ENCODE measurements around the gene PAFAH1B2. TPM values are rescaled to one million over a fixed set of nuclear protein-coding genes. Genes with fewer than 3 reads are reported as not detected.

The PAFAH1B2 gene
- total RNA-seq, 1 donor from 2014 or later, result 78.2 TPM

GRCh38 chr11:117198613-117199012 is 54.5 kb downstream of the PAFAH1B2 start:
- Histone ChIP-seq H3K27me3 (ENCODE audit: low read depth) (no peaks in the 10 kb centered on the region), H3K4me3 (peak overlapping the region; percentile 38), H3K9me3 (no peaks in the 10 kb centered on the region), H3K36me3 (peaks cover 49% of the 10 kb centered on the region), H3K4me1 (peaks cover 24% of the 10 kb centered on the region), H3K27ac (peak overlapping the region; percentile 77)
- TF ChIP-seq CTCF (IDR thresholded peaks at IDR 0.05), result no peak
- ATAC-seq, result no peak
- peak; percentile 20 for DNase-seq
- intact Hi-C loops (cut with DNase I), result no loop called here

GRCh38 chr11:117199053-117199915 is 55.2 kb downstream of the PAFAH1B2 start, which contains the start of gene TAGLN:
Gene TAGLN, plus strand, starts transcription at chr11:117199370. Its CDS starts 3,644 bp downstream, at chr11:117203014.
- Histone ChIP-seq H3K27me3 (ENCODE audit: low read depth) (no peaks in the 10 kb centered on the region), H3K9me3 (no peaks in the 10 kb centered on the region), H3K36me3 (peaks cover 49% of the 10 kb centered on the region), H3K4me3 (peak within 1 kb of the TSS; percentile 38), H3K4me1 (peaks cover 24% of the 10 kb centered on the region), H3K27ac (peak within 1 kb of the TSS; percentile 77)
- ATAC-seq, result peak; percentile 77 to 78
- intact Hi-C loops (cut with DNase I), result no loop called here
- TF ChIP-seq CTCF (IDR thresholded peaks at IDR 0.05), result no peak
- DNase-seq, result peak; percentile 67

GRCh38 chr11:117199916-117200812 is 56.1 kb downstream of the PAFAH1B2 start:
- H3K27ac ChIP-seq, result peak overlapping the region; percentile 77
- peak overlapping the region; percentile 38 for H3K4me3 ChIP-seq
- H3K4me1 ChIP-seq, result peaks cover 26% of the 10 kb centered on the region
- no peaks in the 10 kb centered on the region for H3K9me3 ChIP-seq
- DNase-seq (peak; percentile 26), ATAC-seq (peak in 1 of 2 donors; percentile 0)
- no peak for TF ChIP-seq CTCF (IDR thresholded peaks at IDR 0.05)
- H3K36me3 ChIP-seq, result peaks cover 55% of the 10 kb centered on the region
- intact Hi-C loops (cut with DNase I), result no loop called here
- no peaks in the 10 kb centered on the region for H3K27me3 ChIP-seq (ENCODE audit: low read depth)

- Histone ChIP-seq H3K4me1 (peaks cover 30% of the 10 kb centered on the region), H3K36me3 (peaks cover 51% of the 10 kb centered on the region), H3K27me3 (ENCODE audit: low read depth) (no peaks in the 10 kb centered on the region), H3K4me3 (peak overlapping the region; percentile 38), H3K27ac (peak overlapping the region; percentile 77), H3K9me3 (no peaks in the 10 kb centered on the region)
- ATAC-seq, result no peak
- intact Hi-C loops (cut with DNase I), result no loop called here
- DNase-seq, result no peak
- TF ChIP-seq CTCF (IDR thresholded peaks at IDR 0.05), result no peak
Observed at GRCh38 chr11:117200813-117201657, 56.9 kb downstream of the PAFAH1B2 start.
